ENCODE results near the gene TSPAN8.
"Not testable (repeated sequence)": the region's sequence is repeated elsewhere in the genome, so short reads cannot be mapped to it uniquely, and the experiment has no call there.

TSPAN8 gene

DNA sequence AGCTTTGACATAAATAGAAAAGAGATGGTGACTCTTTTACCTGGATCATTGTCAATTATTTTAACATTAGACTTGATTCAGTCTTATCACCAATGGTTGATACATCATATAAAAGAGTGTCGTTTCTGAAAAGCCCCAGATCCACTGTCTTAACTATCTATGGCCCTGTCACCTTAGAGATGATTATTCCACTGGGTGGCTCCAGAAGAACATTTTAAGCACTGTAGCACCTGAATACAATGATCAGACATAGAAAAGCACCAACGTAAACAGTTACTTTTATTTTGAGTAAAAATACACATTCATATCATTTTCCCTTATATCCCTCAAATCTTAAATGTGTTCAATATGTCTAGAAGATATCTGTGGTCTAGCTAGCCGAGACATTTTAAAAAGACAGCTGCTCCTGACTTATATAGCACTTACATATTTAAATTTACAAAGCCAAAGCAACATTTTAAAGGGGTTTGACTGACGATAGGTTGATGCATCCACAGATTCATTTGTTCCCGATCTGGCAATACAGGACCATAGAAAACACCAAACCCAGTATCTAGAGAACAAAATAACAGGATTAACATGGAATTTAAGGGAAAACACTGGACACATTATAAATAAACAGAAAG lies 32.9 kb downstream of the TSPAN8 start:
- DNase-seq, result no peak

GRCh38 chr12:71113148-71113547 lies 44.7 kb downstream of the TSPAN8 start:
- not testable (repeated sequence) for DNase-seq

DNA sequence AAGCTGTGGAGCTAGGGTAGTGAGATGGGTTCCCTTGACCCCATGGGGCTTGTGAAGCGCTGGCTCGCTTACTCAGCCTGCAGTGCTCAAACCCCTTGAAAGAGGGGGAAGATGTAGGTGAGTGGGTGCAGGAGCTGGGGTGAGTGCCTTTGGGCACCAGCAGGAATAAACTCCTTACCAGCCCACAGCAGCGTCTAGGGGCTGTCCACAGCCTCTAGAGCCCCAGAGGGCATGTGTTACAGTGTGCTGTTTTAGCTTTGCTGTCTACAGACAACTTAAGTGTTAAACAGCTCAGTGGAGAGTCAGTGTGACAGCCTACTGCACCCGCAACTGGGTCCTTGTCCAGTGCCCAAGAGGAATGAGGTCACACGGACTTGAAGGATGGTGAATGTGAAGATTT lies 48.0 kb downstream of the TSPAN8 start:
- DNase-seq, result no peak

GRCh38 chr12:71108355-71108754 lies 49.4 kb downstream of the TSPAN8 start:
- DNase-seq, result no peak

GRCh38 chr12:71107936-71108335 lies 49.9 kb downstream of the TSPAN8 start:
- DNase-seq, result no peak

GRCh38 chr12:71105956-71106355 lies 51.8 kb downstream of the TSPAN8 start:
- no peak for DNase-seq

DNA sequence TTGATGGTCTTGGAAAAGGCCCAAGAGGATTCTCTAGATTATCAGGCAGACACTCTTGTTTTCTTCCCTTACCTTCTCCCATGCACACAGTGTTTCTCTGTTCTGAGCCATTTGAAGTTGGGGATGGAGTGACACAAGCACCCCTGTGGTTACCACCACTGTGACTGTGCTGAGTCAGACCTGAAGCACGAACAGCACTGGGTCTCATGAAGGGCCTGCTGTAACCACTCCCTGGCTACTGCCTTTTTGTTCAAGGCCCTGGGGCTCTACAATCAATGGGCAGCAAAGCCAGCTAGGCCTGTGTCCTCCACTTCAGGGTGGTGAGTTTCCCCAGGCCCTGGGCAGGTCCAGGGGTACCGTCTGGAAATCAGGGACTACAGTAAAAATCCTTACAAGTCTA lies 65.5 kb downstream of the TSPAN8 start:
- no peak for DNase-seq

- DNase-seq, result no peak
Observed at GRCh38 chr12:71090971-71091370, 66.8 kb downstream of the TSPAN8 start.

DNA sequence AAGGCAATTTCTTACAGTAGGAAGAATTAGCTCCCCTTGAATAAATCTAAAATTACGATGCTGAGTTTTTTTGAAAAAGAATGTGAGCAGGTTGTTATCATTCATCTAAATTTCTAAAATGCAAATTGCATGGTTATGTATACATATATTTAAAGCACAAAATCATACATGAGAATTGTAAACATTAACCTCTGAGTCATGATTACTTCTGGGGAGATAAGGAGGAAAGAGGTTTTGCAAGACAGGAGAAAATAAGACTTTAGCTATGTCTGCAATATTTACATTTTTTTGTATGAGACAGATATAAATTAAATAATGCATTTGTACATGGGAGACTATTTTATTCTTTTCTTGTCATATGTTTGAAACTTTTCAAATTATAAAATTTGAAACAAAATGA lies 72.2 kb downstream of the TSPAN8 start:
- no peak for DNase-seq

DNA sequence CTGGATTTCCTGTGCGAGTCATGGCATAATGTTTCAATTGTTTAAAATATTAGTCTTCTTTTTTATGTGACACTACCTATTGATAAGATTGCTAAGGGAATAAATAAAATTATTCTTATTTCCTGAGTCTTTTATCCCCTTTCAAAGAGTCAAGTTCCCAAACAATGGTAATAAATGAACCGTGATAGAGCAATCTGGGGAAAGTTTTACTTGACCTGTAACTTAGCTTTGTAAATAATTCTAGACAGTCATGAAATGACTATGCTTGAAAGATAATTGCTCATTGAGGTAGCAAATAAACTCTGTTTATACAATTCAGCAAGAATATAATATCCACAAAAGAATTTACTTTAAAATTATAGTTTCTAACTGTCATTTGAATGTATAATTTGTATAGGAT lies 82.1 kb downstream of the TSPAN8 start:
- no peak for DNase-seq

Data from activated CD8-positive, alpha-beta memory T cell treated with anti-CD3 and anti-CD28 coated beads, Interleukin-2, amount 50 U/mL, for 4 hours (primary cell).